Myocyte (in vitro differentiated cells): ENCODE results near the gene SGSH. TPM values are rescaled to one million over a fixed set of nuclear protein-coding genes. Genes with fewer than 3 reads are reported as not detected.

Experiments used
- total RNA-seq: library from RNA; depleted of rRNA; stranded (reverse); fragments of >200 nt; gene quantifications from 2 replicates; pipeline ENCODE4 v1.2.3, GENCODE V29; 2014

The SGSH gene
- total RNA-seq, 1 donor from 2014 or later, result 17.8 TPM

Other genes starting within 250 kb of the SGSH start
- 33.4 and 35.5 TPM in 2 replicates for gene TBC1D16, start 184.5 kb downstream of the SGSH start, total RNA-seq
- 3.2 and 5.6 TPM in 2 replicates for gene CCDC40, start 183.7 kb downstream of the SGSH start, total RNA-seq
- 120 and 168 TPM in 2 replicates for gene GAA, start 118.8 kb downstream of the SGSH start, total RNA-seq
- gene EIF4A3, start 73.2 kb downstream of the SGSH start, total RNA-seq, result 77.9 and 86.1 TPM in 2 replicates
- 0.21 and 1.9 TPM in 2 replicates for gene CARD14, start 50.3 kb downstream of the SGSH start, total RNA-seq
- 10.6 and 13.0 TPM in 2 replicates for gene SLC26A11, start 94 bp upstream of the SGSH start, total RNA-seq
- 39.0 and 48.3 TPM in 2 replicates for gene RNF213, start 40.5 kb upstream of the SGSH start, total RNA-seq
- 10.4 and 11.6 TPM in 2 replicates for gene ENDOV, start 194.8 kb upstream of the SGSH start, total RNA-seq